Pancreas (tissue), 10 donors: ENCODE results near the gene FAM120AOS. TPM values are rescaled to one million over a fixed set of nuclear protein-coding genes. Genes with fewer than 3 reads are reported as not detected.

Source experiments
- ATAC-seq, 4 donors: fragments of 200-7000 bp; cut with Tn5 transposase; one replicate each; pipeline versions ENCODE4 v1.8.0 to v1.9.1; 2020; ENCODE audit warnings: mild to moderate bottlenecking in 4 of 4, moderate library complexity in 4 of 4
- DNase-seq, 6 donors: peaks; one replicate each; pipeline ENCODE4 v3.0.0-alpha.2; 2020
- FAIRE-seq: peaks from 2 replicates; lab custom pipeline; 2012; peaks lifted over from hg19 to GRCh38; lab: Jason Lieb, UNC
- H3K27ac ChIP-seq, 4 donors: fragments of 200-600 bp; sonication (generic); 1 replicate in 3 of 4; 2 replicates in 1 of 4; pipeline versions ENCODE4 v1.5.0 to v1.8.0; 2020
- H3K27me3 ChIP-seq, 4 donors: fragments of 200-600 bp; one replicate each; pipeline ENCODE4 v1.8.0; 2021
- H3K36me3 ChIP-seq, 3 donors: fragments of 200-600 bp; sonication (generic) in 1 of 3; one replicate each; pipeline versions ENCODE4 v1.5.0 to v1.8.0; 2020 to 2021
- H3K4me1 ChIP-seq, 3 donors: fragments of 200-600 bp; one replicate each; pipeline ENCODE4 v1.8.0; 2021
- H3K4me3 ChIP-seq, 4 donors: fragments of 200-600 bp; sonication (generic) in 2 of 4; one replicate each; pipeline versions ENCODE4 v1.5.0 to v1.8.0; 2020 to 2021
- H3K9me3 ChIP-seq, 4 donors: fragments of 200-600 bp; one replicate each; pipeline ENCODE4 v1.8.0; 2021
- CTCF ChIP-seq, 4 donors: fragments of 200-600 bp; sonication (generic) in 3 of 4; IDR thresholded peaks; one replicate each; pipeline versions ENCODE4 v1.5.0 to v1.8.0; 2021; ENCODE audit warnings: antibody characterized with exemption in 4 of 4
- WGBS, 2 donors: extraction: QIAGEN DNeasy Blood & Tissue Kit; methylation state at CpG; one replicate each; pipeline ENCODE4 v1.1.7; 2013; 5-methylcytosine and 5-hydroxymethylcytosine counted together
- intact Hi-C, 3 donors: fragments of 100-400 bp; cut with DNase I; formaldehyde crosslinking; loops; one replicate each; pipeline versions ENCODE4 v1.11.1 to v1.14.2; 2022
- polyA plus RNA-seq, 2 donors: library from polyadenylated mRNA; stranded (reverse); fragments of 200-250 nt; gene quantifications; one replicate each; pipeline ENCODE4 v1.2.3, GENCODE V29; 2013
- total RNA-seq, 6 donors: library from RNA; stranded (reverse); fragmentation: NEBNext Ultra II Directional in 4 of 6; extraction: Animal tissue kit (Norgen Biotek cat#: 25700) in 4 of 6; gene quantifications; one replicate each; pipeline versions ENCODE4 v1.2.1 to v1.2.4, GENCODE V29; 2021 to 2023
- donor health status: healthy with polysubstance abuse.
- donor health status: DM: no; HTN: no; CAD: no; lungs with moderate emphysema.
- donor health status: DM: no; HTN: no; CAD: no.
- donor health status: control.
- donor health status: control.
- donor health status: Bipolar disorder and iron deficiency.
- donor health status: DM: yes; HTN: yes; CAD: no.
- donor health status: DM: no; HTN: no; CAD: no.
- donor health status: DM: no; HTN: no; CAD: no.
- donor health status: DM: yes; HTN: yes; CAD: no.

Gene FAM120AOS
- total and polyA plus RNA-seq, 8 donors, result 15.7 to 28.1 (median 21.3) TPM

- no peak for FAIRE-seq
- 90 to 92% methylated on average over 4 of the region's 4 CpGs for WGBS, 2 donors
Measured at GRCh38 chr9:93476924-93477323, 23.5 kb upstream of the FAM120AOS start.

GRCh38 chr9:93475856-93476255, 22.5 kb upstream of the FAM120AOS start:
- no peak overlapping the region for H3K27ac ChIP-seq
- ATAC-seq, result no peak
- H3K4me3 ChIP-seq, result no peak overlapping the region
- no peak for DNase-seq
- no peak for TF ChIP-seq CTCF (IDR thresholded peaks at IDR 0.05)
- no peaks in the 10 kb centered on the region for H3K27me3 ChIP-seq
- H3K9me3 ChIP-seq, result no peaks in the 10 kb centered on the region
- intact Hi-C loops, result no loop called here
- no peak for FAIRE-seq
- H3K36me3 ChIP-seq, result peaks cover 0 to 5% (median 0%) of the 10 kb centered on the region in 3 donors
- 90 to 94% methylated on average over 3 of the region's 3 CpGs for WGBS, 2 donors
- peaks cover 0 to 5% (median 0%) of the 10 kb centered on the region in 3 donors for H3K4me1 ChIP-seq

More at GRCh38 chr9:93476924-93477323, 23.5 kb upstream of the FAM120AOS start:
- intact Hi-C loops, result no loop called here
- no peak for TF ChIP-seq CTCF (IDR thresholded peaks at IDR 0.05)
- Histone ChIP-seq H3K27ac (no peak overlapping the region), H3K36me3 (peaks cover 0 to 5% (median 0%) of the 10 kb centered on the region in 3 donors), H3K4me1 (no peaks in the 10 kb centered on the region), H3K9me3 (no peaks in the 10 kb centered on the region), H3K4me3 (no peak overlapping the region), H3K27me3 (no peaks in the 10 kb centered on the region)
- no peak for ATAC-seq
- no peak for DNase-seq

- H3K4me1 ChIP-seq, result peaks cover 0 to 13% (median 0%) of the 10 kb centered on the region in 3 donors
- intact Hi-C loops, result no loop called here
- peaks cover 0 to 5% (median 0%) of the 10 kb centered on the region in 3 donors for H3K36me3 ChIP-seq
- 93 to 98% methylated on average over 3 of the region's 3 CpGs for WGBS, 2 donors
- H3K27me3 ChIP-seq, result no peaks in the 10 kb centered on the region
- no peak overlapping the region for H3K27ac ChIP-seq
- no peaks in the 10 kb centered on the region for H3K9me3 ChIP-seq
- H3K4me3 ChIP-seq, result no peak overlapping the region
- no peak for ATAC-seq
- FAIRE-seq, result no peak
- TF ChIP-seq CTCF (IDR thresholded peaks at IDR 0.05), result no peak
- no peak for DNase-seq
Measured at GRCh38 chr9:93475108-93475507, 21.7 kb upstream of the FAM120AOS start.

- TF ChIP-seq CTCF (IDR thresholded peaks at IDR 0.05), result no peak
- H3K4me3 ChIP-seq, result no peak overlapping the region
- H3K9me3 ChIP-seq, result no peaks in the 10 kb centered on the region
- H3K27me3 ChIP-seq, result no peaks in the 10 kb centered on the region
- H3K4me1 ChIP-seq, result peaks cover 12 to 29% (median 13%) of the 10 kb centered on the region in 3 donors
- H3K36me3 ChIP-seq, result peaks cover 0 to 5% (median 0%) of the 10 kb centered on the region in 3 donors
- no peak for ATAC-seq
- no peak for DNase-seq
- FAIRE-seq, result no peak
- WGBS, 2 donors, result 85 to 96% methylated on average over 5 of the region's 5 CpGs
- intact Hi-C loops, result no loop called here
- H3K27ac ChIP-seq, result no peak overlapping the region
Measured at GRCh38 chr9:93473411-93473810, 20.0 kb upstream of the FAM120AOS start.

- no peak for TF ChIP-seq CTCF (IDR thresholded peaks at IDR 0.05)
- Histone ChIP-seq H3K4me3 (no peak overlapping the region), H3K27ac (no peak overlapping the region), H3K4me1 (peaks cover 25 to 44% (median 27%) of the 10 kb centered on the region in 3 donors), H3K9me3 (no peaks in the 10 kb centered on the region), H3K27me3 (no peaks in the 10 kb centered on the region), H3K36me3 (peaks cover 0 to under 1% (median 0%) of the 10 kb centered on the region in 3 donors)
- DNase-seq (no peak), ATAC-seq (no peak), FAIRE-seq (no peak)
- intact Hi-C loops, result no loop called here
- WGBS, 2 donors, result 71 to 77% methylated on average over 6 of the region's 6 CpGs
Measured at GRCh38 chr9:93471124-93471523, 17.7 kb upstream of the FAM120AOS start.
